GM19025 (cell line): ENCODE data around the gene YIPF4.
"Not testable (repeated sequence)": the region's sequence is repeated elsewhere in the genome, so short reads cannot be mapped to it uniquely, and the experiment has no call there.

Source experiments
- ATAC-seq: cut with Tn5 transposase; IDR thresholded peaks from one replicate; pipeline ENCODE4 v1.9.1; 2021; ENCODE audit warnings: mild to moderate bottlenecking, low read depth, moderate library complexity; ENCODE audit not compliant: unreplicated experiment

The YIPF4 gene

DNA sequence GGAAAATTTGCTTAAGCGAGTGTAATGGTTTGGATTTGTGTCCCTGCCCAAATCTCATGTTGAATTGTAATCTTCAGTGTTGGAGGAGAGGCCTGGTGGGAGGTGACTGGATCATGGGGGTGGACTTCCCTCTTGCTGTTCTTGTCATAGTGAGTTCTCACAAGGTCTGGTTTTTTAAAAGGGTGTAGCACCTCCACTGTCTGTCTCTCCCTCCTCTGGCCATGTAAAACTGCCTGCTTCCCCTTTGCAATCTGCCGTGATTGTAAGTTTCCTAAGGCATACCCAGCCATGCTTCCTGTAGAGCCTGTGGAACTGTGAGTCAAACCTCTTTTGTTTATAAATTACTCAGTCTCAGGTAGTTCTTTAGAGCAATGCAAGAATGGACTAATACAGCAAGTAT lies 6.6 kb downstream of the YIPF4 start:
- ATAC-seq = no peak

DNA sequence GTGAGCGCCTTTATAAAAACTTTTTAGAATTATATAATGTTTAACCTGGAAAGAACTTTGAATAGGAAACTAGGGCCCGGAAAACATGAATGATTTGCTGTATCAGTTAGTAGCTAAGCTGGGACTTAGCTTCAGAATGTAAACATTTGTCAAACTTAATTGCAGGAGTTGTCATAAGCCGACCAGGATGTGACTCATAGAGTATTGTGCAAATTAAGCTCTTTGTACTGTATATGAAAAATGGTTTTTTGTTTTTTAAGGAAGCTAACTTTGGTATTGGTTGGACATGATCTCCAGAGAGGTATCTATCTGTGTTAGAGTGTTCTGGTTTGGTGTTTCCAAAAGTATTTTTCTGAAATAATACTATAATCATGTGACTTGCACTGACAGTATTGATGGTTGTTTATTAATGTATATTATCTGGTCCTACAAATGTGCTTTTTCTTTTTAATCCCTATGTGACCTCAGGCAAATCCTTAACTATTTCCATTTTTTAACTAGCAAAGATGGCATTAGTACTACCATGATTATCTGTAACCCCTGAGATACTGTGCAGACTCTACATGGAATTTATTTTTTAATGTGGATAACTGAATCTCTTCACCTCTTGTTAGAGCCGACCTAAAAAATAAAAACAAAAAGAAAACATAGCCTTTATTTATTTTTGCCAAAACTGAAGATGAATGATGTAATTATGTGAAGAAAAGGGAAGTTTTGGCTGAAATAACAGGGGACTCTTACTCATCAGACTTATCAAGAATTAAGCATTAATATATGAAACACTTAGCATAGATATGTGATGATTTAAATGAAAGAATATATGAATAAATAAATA lies 11.7 kb downstream of the YIPF4 start:
- ATAC-seq = no peak

DNA sequence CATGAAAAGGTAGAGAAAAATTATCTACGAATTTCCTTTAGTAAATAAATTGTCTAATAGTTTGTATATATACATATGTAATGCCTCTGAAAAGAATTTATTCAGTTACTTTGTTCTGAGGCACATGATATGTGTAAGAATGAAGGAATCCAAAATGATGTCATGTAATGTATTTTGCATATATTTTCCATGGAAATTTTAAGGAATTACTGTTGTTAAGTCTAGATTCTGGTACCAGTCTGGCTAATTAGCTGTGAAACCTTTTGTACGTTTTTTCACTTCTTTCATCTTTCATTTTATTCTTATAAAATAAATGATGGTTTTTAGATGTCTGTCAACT lies 12.3 kb downstream of the YIPF4 start:
- ATAC-seq = no peak

DNA sequence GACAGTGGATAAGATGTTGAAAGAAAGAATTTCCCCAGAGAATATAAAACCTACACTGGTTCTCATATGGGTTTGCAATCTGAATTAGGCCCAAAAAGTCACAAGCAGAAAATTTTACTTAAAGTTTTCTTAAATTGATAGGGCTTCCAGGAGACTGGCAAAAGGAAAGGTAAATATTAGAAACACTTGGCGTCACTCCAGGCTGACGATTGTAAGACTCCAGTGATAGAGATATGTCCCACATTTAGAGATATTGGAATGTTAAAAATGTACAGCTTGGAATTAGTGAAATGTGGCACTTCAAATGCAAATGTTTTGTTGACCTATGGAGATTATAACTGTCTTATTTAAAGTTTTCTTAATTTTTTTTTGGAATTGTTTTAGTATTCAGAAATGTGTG lies 14.0 kb downstream of the YIPF4 start:
- ATAC-seq = no peak

DNA sequence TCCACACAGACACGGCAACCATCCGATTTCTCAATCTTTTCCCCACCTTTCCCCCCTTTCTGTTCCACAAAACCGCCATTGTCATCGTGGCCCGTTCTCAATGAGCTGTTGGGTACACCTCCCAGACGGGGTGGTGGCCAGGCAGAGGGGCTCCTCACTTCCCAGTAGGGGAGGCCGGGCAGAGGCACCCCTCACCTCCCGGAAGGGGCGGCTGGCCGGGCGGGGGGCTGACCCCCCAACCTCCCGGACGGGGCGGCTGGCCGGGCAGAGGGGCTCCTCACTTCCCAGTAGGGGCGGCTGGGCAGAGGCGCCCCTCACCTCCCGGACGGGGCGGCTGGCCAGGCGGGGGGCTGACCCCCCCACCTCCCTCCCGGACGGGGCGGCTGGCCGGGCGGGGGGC lies 15.8 kb downstream of the YIPF4 start:
- not testable (repeated sequence) for ATAC-seq

DNA sequence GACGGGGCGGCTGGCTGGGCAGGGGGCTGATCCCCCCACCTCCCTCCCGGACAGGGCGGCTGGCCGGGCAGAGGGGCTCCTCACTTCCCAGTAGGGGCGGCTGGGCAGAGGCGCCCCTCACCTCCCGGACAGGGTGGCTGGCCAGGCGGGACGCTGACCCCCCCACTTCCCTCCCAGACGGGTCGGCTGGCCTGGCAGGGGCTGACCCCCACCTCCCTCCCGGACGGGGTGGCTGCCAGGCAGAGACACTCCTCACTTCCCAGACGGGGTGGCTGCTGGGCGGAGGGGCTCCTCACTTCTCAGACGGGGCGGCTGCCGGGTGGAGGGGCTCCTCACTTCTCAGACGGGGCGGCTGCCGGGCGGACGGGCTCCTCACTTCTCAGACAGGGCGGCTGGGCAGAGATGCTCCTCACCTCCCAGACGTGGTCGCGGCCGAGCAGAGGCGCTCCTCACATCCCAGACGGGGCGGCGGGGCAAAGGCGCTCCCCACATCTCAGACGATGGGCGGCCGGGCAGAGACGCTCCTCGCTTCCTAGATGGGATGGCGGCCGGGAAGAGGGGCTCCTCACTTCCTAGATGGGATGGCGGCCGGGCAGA lies 16.4 kb downstream of the YIPF4 start:
- ATAC-seq = not testable (repeated sequence)

DNA sequence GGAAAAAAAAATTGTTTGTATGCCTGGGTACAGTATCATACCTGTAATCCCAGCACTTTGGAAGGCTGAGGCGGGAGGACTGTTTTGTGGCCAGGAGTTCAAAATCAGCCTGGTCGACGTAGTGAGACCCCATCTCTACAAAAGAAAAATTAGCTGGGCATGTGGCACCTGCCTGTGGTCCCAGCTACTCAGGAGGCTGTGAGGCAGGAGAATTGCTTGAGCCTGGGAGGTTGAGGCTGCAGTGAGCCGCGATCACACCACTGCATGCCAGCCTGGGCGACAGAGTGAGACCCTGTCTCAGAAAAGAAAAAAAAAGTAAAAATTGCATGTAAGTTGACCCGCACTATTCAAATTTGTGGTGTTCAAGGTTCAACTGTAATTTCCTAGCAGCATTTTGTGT lies 32.9 kb downstream of the YIPF4 start:
- no peak for ATAC-seq

DNA sequence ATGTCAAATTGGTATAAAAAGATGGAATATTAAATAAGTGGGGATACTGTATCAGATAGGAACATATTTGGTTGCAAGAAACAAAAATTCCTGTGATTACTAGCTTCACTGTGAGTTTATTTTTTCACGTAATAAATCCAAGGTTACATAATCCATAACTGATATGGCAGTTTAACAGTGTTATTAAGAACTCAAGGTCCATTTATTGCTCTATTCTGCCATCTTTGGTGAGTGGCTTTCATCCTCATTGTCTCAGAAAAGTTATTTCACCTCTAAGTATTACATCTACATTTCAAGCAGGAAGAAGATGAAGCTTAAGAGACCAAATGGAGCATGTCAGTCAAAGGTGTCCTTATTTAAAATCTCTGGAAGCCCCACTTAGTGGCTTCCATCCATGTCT lies 37.2 kb downstream of the YIPF4 start:
- no peak for ATAC-seq

DNA sequence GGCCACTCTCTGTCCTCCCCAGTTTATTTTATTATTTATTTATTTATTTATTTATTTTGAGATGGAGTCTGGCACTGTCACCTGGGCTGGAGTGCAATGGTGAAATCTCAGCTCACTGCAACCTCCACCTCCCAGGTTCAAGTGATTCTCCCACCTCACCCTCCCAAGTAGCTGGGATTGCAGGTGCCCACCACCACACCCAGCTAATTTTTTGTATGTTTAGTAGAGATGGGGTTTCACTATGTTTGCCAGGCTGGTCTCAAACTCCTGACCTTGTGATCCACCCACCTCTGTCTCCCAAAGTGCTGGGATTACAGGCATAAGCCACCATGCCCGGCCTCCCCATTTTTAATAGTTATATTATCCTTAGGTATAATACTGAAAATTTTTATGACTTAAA lies 51.0 kb downstream of the YIPF4 start:
- ATAC-seq = not testable (repeated sequence)

DNA sequence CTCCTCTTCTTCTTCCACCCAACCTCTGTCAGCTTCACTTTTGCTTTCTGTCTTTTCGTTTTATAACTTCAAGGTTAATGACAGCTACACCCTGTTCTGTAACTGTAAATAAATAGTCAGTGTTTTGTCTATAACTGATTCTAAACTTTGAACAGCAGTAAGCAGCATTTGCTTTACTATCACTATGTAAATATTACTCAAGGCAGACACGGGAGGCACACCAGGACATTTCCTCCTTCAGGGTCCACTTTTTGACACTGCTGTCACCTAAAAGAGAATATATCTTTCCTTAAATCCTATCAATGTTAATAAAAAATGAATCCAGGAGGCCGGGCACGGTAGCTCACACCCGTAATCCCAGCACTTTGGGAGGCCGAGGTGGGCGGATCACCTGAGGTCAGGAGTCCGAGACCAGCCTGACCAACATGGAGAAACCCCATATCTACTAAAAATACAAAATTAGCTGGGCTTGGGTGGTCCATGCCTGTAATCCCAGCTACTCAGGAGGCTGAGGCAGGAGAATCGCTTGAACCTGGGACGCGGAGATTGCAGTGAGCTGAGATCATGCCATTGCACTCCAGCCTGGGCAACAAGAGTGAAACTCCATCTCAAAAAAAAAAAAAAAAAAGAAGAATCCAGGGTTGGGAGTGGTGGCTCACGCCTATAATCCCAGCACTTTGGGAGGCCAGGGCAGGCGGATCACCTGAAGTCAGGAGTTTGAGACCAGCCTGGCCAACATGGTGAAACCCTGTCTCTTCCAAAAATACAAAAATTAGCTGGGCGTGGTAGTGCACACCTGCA lies 51.7 kb downstream of the YIPF4 start:
- ATAC-seq = not testable (repeated sequence)

DNA sequence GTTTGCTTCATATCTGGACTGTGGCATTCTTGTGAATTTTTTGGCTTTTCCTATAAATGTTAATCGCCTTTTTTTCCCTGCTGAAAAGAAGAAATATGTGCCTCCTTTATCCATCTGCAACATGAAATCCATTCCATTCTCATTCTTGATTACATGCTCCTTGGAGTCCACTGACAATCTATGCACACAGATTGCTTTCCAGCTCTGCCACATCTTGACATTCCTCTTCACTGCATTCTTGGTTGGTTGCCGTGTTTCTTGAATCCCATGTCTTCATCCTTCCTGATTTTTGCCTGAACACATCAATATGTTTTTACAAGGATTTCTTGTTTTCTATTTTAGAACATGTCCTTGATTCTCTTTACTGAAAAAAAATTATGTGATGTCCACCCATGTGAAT lies 52.4 kb downstream of the YIPF4 start:
- no peak for ATAC-seq

DNA sequence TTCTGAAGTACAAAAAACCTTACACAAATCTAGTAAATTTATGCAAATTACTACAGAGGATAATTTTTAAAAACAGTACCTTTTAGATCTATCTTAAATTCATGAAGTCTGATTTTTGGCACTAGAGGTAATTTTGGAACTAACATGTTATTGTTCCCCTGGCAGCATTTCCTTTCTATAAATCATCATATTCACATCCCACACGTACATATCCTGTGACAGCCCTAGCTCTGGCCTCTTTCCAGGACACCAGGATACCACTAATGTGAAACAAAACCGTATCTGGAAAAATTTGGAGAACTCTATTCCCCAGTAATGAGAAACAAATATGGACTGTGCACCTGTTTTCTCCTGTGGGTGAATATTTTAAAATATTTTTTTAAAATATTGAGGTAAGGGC lies 65.1 kb downstream of the YIPF4 start:
- ATAC-seq = no peak

DNA sequence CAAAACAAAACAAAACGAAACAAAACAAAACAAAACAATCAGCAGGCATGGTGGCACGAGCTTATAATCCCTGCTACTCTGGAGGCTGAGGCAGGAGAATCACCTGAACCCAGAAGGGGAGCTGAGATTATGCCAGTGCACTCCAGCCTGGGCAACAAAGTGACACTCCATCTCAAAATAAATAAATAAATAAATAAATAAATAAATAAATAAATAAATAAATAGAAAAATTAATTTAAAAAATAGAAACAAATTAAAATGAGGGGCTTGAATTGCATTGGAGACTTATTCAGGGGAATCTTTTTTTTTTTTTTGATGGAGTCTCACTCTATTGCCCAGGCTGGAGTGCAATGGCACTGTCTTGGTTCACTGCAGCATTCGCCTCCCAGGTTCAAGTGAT lies 73.1 kb downstream of the YIPF4 start:
- ATAC-seq = not testable (repeated sequence)

DNA sequence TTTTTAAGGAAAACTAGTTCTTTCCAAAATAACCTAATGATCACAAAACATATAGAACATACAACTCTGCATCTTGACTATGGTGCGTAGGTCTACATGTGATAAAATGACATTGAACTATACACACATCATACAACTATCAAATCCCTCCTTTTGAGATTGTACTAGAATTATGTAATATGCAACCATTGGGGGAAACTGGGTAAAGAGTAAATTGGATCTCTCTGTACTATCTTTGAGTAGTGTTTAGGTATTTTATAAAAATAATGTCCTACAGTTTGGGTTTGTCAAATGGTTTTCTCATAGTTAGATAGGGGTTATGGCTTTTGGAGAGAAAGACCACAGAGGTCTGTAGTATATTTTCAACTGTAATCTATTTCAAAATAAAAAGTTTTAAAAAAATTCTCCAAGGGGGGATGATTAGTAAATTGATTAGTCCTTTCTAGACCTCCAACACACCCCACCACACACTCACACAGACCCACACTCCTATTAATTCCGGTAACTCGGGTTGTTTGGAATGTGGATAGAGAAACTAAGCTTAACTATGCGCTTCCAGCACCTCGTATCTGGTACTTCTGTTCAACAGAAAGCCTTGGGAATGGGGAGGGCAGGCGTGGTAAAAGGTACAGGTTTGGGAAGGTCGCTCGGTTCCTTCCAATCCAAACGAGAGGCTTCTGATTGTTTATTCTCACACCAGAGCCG lies 78.4 kb downstream of the YIPF4 start:
- ATAC-seq = no peak

DNA sequence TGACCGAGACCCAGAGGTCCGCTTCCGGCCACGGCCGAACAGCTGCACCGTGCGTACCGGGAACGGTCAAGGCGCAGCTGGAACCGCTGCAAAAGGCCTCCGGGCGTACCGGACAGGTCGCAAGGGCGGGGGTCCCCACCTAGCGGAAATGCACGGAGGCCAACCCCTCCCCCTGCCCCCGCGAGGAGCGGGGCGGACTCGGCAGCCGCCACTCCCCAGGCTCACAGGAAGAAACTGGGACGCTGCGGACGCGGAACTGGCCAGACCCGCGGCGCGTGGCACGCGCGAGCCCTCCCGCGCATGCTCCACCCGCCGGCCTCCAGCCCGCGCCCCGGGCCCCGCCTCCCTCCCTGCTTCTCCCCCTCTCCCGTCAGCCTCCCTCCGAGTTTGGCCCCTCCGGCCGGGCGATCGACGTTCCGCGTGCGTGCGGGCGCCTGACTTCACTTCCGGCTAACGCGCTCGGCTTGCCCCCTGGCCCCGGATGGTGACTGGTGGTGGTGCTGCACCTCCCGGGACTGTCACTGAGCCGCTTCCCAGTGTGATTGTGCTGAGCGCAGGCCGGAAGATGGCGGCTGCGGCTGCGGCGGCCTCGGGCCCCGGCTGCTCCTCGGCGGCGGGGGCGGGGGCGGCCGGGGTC lies 79.1 kb downstream of the YIPF4 start, which contains the start of gene BIRC6:
TSS of gene BIRC6 (plus strand) at position 343 of the 637 bp plus-strand sequence. CDS start at position 482, 139 bp downstream.
- peak; percentile 84 for ATAC-seq

DNA sequence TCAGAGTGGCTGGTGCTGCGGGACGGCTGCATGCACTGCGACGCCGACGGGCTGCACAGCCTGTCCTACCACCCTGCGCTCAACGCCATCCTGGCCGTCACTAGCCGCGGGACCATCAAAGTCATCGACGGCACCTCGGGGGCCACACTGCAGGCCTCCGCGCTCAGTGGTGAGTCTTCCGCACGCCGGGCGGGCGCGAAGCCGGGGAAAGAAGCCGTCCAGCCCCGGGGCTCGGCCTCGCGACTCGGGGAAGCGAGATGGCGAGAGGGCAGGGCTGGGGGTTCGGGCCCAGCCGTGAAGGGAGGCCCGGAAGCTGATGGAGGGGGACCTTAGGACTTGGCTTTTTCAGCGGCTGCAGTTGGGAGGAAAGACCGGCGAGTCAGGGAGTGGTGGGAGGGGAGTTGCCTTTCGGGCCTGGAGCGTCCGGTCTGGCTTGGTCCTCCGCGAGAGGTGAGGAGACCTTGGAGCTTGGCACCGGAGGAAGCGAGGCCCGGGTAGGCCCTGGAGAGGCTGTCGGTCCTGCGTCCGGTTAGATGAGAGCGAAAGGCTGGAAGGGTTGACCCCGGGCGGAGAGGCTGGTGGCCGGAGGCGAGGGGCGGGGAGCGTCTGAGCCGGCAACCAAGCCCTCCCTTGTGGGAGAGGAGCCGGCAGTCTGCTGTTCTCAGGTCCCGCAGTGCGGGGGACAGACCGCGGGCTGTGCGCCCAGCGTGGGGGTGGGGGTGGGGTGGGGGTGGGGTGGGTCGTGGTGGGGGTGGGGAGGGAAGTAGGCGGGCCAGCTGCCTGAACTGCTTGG lies 79.8 kb downstream of the YIPF4 start:
- peak; percentile 3 for ATAC-seq

DNA sequence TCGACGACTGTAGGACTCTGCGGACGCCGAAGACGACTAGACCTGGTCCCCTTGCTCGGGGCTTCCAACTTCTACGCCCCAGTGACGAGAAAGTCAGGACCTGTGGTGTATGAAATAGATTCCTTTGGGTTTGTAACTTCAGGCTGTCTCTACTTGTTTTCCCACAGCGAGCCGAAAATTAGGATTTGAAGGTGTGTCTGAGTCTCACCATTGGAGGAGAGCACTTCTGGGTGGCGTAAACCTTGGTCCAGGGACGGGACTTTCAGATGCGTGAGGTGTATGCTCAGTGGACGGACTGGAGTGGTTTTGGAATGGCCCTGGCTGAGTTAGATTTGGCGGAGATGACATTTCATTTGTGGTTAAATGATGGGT lies 80.4 kb downstream of the YIPF4 start:
- ATAC-seq = no peak

DNA sequence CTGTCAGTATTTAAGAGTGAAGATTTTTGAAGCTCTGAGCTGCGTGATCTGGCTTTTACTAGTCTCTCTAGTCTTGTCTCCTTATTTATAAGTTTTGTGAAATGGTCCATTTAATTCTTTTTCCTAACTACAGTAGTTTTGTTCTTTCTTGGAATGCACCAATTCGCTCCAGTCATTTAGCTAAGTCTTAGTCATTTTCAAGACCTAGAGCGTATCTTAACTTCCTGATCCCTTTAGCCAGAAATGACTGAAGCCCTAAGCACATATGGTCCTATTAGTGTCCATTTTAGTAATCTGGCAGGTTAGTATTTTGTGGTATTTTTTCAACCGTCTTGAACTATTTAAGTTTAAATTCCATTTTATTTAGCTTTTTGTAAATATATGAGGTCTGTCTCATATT lies 82.7 kb downstream of the YIPF4 start:
- ATAC-seq = no peak

DNA sequence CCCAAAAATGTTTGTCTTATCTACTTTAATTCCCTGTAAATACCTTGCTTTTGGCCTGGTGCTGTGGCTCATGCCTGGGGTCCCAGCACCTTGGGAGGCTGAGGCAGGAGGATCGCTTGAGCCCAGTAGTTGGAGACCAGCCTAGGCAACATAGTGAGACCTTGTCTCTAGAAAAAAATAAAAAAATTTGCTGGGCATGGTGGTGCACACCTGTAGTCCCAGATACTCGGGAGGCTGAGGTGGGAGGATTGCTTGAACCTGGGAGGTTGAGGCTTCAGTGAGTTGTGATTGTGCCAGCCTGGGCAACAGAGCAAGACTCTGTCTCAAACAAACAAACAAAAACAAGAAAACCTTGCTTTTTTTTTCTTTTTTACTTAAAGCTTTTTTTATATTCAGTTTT lies 85.3 kb downstream of the YIPF4 start:
- not testable (repeated sequence) for ATAC-seq

DNA sequence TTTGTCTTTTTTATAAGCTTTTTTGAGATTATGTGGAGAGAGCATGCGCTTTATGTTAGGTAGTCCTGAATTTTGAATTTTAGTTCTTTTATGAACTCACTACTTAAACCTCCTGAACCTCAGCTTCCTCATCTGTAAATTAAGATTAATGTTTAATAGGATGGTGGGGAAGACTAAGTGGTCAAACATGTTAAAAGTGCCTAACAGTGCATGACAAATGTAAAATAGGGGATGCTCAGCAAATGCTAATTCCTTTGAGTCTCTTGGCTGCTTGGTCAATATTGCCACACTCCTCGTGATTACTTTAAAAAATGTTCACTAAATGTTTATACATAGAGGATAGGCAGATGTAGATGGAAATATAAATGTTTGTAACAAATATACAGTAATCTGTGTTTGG lies 85.9 kb downstream of the YIPF4 start:
- ATAC-seq = peak; percentile 55
